GM18867 (cell line): ENCODE data around the gene MAP1LC3C.

ENCODE experiments used
- ATAC-seq: cut with Tn5 transposase; IDR thresholded peaks from one replicate; pipeline ENCODE4 v1.9.1; 2021; ENCODE audit warnings: mild to moderate bottlenecking, moderate library complexity; ENCODE audit not compliant: unreplicated experiment

The MAP1LC3C gene

DNA sequence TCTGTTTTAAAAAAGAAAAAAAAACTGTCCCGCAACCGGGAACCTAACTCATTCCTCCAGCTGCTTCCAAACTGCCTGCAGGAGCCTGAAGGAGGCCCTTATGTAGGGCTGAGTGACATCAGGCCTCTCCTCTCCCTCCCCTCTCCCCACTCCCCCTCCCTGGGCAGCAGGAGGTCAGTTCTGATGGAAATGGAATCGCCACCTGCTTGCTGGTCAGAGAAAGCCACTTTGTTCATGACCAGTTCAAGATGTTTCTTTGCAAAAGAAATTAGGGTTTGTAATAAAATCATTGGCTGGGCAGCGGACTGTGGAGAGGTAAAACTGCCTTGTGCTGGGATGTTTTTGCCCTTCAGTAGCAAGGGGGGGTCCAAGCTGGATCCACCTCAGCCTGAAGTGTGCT, at the start of gene MAP1LC3C:
TSS of gene MAP1LC3C (minus strand) at position 73 of the 400 bp plus-strand sequence. CDS start 90 bp downstream, outside the sequence.
- no peak for ATAC-seq

DNA sequence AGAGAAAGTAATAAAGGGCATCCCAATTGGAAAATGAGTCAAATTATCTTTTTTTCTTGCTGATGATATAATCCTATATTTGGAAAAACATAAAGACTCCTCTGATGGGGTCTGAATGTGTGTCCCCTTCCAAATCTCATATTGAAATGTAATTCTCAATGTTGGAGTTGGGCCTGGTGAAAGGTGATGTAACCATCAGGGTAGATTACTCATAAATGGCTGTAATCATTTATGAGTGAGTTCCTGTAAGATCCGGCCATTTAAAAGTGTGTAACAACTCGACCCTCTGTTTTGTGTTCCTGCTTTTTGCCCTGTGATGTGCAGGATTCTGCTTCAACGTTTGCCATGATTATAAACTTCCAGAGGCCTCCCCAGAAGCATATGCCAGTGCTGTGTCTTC, 44.3 kb upstream of the MAP1LC3C start:
- no peak for ATAC-seq

GRCh38 chr1:242034392-242034791, 35.5 kb upstream of the MAP1LC3C start:
- no peak for ATAC-seq

GRCh38 chr1:242033447-242033846, 34.5 kb upstream of the MAP1LC3C start:
- no peak for ATAC-seq

DNA sequence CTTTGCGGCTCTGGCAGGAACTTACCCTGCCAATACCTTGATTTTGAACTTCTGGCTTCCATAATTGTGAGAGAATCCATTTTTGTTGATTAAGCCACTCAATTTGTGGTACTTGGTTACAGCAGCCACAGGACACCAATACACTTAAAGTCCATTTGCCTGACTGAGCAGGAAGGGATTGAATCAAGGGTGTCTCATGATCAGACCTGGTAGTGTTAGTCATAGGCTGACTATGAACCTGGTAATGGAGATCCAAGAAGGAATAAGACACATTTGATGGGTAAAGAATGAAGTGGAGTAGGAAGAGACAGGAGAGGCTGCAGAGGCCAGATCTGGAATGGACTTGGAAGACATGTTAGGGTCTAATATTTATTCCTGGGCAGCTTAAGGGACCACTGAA, 31.2 kb upstream of the MAP1LC3C start:
- ATAC-seq: no peak

DNA sequence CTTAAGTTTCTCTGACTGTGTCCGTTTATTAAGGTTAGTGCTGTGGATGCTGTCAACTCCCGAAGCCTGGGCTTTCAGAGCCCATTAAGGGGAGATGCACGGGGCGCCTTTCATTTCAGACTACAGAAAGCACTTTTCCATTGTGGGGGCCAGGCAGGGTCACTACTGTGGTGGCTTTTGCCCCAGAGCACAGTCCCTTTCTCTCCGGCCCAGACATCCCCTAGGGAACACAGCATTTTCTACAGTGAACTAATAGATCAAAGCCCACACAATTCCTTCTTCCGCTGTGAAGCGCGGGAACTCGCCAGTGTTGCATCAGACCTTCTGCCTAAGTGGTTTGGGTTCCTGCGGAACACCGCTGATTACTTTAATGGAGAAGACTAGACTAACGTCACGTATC, 26.8 kb upstream of the MAP1LC3C start:
- ATAC-seq: no peak

GRCh38 chr1:242023805-242024204, 24.9 kb upstream of the MAP1LC3C start:
- no peak for ATAC-seq

- no peak for ATAC-seq
Measured at GRCh38 chr1:242019018-242019417, 20.1 kb upstream of the MAP1LC3C start.

GRCh38 chr1:242017580-242018233, 18.8 kb upstream of the MAP1LC3C start:
- ATAC-seq: peak; percentile 84

GRCh38 chr1:242016479-242016878, 17.6 kb upstream of the MAP1LC3C start:
- no peak for ATAC-seq

GRCh38 chr1:242011894-242012660, 13.2 kb upstream of the MAP1LC3C start:
- ATAC-seq: no peak

DNA sequence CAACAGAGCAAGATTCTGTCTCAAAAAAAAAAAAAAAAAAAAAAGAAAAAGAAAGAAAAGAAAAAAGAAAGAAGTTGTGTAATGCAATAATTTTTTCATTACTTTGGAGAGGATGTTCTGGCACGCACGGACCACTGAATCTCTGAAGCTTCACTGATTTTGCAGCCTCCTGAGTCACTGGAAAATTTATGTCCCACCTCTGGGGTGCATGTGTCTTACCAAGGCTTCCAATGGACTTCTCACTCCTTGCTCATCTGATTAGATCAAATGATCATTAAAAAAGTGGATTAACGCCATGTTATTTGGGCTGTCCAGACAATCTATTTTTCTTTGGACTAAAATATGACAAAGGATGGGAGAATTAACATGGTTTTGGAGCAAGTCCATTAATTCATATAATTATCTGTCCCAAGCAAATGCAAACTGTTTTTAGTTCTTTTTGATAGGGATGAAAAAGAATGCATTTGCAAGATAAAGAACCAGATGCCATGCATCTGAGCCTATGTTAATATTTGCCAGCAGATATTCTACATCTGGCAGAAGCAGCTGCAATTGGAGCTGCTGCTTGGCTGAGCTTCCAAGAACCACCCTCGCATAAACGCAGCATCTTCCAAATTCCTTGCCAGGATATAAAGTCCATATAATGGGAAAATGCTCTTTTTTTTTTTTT, 10.1 kb upstream of the MAP1LC3C start:
- ATAC-seq: no peak

- no peak for ATAC-seq
Measured at GRCh38 chr1:242006976-242007375, 8.1 kb upstream of the MAP1LC3C start.

GRCh38 chr1:242005866-242006535, 7.1 kb upstream of the MAP1LC3C start:
- ATAC-seq: no peak

- no peak for ATAC-seq
Measured at GRCh38 chr1:242004751-242005495, 6.0 kb upstream of the MAP1LC3C start.

GRCh38 chr1:242002510-242002909, 3.6 kb upstream of the MAP1LC3C start:
- no peak for ATAC-seq

DNA sequence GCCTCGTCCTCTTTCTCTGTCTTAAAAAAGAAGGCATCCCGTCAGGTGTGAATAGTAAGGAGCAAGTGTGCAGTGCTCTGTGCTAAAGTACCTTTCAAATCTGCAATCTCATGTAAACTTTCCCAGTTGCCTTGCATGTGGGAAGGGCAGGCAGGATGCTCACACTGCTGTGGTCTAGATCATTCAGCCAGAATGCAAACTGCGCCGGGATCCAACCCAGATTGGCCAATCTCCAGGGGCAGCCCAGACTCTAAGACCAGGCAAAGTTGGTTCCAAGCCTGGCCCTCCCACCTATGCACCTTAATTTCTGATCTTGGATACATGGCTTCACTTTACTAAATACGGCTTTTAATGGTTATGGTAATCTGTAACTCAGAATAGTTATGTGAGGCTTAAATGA, 3.2 kb upstream of the MAP1LC3C start:
- no peak for ATAC-seq

- no peak for ATAC-seq
Measured at GRCh38 chr1:242000434-242000833, 1.5 kb upstream of the MAP1LC3C start.

DNA sequence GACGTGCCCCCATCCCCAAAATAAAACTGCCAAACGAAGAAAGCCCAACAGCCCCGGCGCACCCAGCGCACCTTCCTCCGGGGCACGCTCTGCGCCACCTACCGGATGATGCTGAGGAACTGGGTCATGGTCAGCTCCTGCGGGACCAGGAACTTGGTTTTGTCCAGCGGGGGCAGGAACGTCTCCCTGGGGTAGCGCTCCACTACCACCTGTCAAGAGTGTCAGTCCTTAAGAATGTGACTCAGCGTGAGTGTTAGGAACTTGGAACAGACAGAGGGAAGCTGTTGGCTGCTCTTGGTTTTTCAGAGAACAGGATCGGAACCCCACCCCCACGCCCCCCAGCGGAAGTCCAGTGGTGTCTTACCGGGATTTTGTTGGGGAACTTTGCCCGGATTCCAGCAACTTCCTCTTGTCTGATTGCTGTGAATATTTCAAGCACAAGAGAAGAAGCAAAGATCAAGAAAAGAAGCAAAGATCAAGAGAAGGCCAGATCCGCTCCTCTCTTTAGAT, 431 bp downstream of the MAP1LC3C start:
- ATAC-seq: peak; percentile 76

DNA sequence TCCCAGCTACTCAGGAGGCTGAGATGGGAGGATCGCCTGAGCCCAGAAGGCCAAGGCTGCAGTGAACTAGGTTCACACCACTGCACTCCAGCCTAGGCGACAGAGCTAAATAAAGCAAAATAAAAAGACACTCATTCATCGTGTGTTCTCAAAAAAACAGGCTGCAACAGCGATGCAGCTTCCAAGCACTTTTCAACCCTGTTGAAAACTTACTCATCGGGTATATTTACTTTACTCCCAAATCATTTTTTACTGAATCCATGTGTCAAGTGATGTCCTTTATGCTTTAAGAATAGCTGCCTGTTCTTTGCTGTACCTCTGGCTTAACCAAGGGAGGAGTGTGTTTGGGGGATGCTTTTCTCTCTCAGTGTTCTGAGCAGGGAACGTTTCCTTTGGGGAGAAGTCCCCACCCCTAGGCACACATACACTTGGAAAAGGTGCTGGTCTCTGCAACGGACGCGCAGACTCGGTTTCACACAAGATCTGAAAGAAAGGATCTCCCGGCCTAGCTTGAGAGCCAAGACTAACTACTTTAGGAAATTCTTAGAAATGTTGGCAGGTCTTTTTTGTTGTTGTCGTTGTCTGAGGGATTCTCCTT, 1.4 kb downstream of the MAP1LC3C start:
- no peak for ATAC-seq
